IPS-NIHi7 (cell line): ENCODE data around the gene RANBP3L.
"Not testable (repeated sequence)": the region's sequence is repeated elsewhere in the genome, so short reads cannot be mapped to it uniquely, and the experiment has no call there.

ENCODE experiments used
- DNase-seq: peaks from one replicate; pipeline ENCODE4 v3.0.0; 2012; ENCODE audit warnings: mixed read lengths; ENCODE audit errors: extremely low spot score

Gene RANBP3L

DNA sequence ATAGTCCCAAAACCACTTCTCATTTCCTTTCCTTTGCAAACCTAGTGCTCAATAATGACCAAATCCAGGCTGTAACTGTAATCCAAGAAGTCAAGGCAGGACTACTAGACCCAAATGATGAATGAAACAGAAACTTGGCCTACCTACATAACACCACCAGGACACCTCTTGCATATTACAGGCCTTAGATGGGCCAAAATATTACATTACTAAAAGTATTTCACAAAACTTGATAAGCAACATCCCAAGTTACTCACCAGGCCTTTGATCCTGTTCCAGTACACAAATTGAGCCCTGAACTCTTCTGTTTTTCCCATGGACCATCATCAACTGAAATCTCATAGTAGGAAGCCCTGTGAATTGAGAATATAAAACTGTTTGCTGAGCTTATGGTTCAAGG, 94.8 kb downstream of the RANBP3L start:
- DNase-seq, result no peak

GRCh38 chr5:36205329-36205728, 96.4 kb downstream of the RANBP3L start:
- no peak for DNase-seq

DNA sequence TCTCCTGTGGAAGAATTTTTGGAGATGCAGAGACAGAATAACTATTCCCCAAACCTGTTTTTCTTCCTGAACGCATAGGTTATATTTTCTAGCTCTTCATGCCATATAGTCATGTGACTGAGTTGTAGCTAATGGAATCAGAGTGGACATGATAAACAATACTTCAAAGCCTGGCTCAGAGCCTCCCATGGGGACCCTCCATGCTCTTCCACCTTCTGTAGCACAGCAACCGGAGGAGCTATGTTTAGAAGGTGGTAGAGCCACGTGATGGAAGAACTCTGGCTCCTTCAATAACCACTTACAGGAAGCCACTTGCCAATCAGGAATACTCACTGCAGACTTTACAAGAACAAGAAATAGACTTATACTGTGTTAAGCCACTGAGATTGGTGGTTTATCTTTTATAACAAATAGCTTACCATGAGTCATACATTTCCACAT, 99.2 kb downstream of the RANBP3L start:
- no peak for DNase-seq

DNA sequence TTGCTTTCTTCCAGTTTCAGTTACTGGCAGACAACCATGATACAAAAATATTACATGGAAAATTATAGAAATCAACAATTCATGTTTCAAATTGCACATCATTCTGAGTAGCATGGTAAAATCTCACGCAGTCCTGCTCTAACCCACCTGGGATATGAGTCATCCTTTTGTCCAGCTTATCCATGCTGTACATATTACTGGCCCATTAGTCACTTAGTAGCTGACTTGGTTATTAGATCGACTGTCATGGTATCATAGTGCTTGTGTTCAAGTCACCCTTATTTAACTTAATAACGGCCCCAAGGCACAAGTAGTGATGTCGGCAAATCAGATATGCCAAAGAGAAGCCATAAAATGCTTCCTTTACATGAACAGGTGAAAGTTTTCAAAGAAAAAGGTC, 101.2 kb downstream of the RANBP3L start:
- no peak for DNase-seq

- no peak for DNase-seq
These were observed 102.1 kb downstream of the RANBP3L start for GRCh38 chr5:36199620-36200019.

DNA sequence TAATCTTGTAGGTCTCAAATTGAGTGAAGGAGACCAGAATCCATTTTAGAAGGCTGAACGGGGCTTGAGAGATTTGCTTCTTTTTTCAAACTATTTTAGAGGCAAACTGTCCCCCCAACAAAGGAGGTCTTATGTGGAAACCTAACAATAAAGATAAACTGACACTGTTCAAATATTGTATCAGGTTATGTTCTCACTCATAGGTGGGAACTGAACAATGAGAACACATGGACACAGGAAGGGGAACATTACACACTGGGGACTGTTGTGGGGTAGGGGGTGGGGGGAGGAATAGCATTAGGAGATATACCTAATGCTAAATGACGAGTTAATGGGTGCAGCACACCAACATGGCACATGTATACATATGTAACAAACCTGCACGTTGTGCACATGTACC, 102.9 kb downstream of the RANBP3L start:
- DNase-seq, result not testable (repeated sequence)
